A549 treated with CORT108297 at 1 μM for 4 hours (cell line): ENCODE data around the gene GPAM. TPM values are rescaled to one million over a fixed set of nuclear protein-coding genes. Genes with fewer than 3 reads are reported as not detected.

Source experiments
- total RNA-seq: library from RNA; stranded (reverse); fragments of 200-300 nt; extraction: Qiagen RNA extraction; gene quantifications from 5 replicates; pipeline ENCODE4 v1.2.3, GENCODE V29; 2022

GPAM gene, protein sequence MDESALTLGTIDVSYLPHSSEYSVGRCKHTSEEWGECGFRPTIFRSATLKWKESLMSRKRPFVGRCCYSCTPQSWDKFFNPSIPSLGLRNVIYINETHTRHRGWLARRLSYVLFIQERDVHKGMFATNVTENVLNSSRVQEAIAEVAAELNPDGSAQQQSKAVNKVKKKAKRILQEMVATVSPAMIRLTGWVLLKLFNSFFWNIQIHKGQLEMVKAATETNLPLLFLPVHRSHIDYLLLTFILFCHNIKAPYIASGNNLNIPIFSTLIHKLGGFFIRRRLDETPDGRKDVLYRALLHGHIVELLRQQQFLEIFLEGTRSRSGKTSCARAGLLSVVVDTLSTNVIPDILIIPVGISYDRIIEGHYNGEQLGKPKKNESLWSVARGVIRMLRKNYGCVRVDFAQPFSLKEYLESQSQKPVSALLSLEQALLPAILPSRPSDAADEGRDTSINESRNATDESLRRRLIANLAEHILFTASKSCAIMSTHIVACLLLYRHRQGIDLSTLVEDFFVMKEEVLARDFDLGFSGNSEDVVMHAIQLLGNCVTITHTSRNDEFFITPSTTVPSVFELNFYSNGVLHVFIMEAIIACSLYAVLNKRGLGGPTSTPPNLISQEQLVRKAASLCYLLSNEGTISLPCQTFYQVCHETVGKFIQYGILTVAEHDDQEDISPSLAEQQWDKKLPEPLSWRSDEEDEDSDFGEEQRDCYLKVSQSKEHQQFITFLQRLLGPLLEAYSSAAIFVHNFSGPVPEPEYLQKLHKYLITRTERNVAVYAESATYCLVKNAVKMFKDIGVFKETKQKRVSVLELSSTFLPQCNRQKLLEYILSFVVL
- total RNA-seq, result 5.7 to 7.7 TPM (median 6.5 TPM) in 5 replicates

DNA sequence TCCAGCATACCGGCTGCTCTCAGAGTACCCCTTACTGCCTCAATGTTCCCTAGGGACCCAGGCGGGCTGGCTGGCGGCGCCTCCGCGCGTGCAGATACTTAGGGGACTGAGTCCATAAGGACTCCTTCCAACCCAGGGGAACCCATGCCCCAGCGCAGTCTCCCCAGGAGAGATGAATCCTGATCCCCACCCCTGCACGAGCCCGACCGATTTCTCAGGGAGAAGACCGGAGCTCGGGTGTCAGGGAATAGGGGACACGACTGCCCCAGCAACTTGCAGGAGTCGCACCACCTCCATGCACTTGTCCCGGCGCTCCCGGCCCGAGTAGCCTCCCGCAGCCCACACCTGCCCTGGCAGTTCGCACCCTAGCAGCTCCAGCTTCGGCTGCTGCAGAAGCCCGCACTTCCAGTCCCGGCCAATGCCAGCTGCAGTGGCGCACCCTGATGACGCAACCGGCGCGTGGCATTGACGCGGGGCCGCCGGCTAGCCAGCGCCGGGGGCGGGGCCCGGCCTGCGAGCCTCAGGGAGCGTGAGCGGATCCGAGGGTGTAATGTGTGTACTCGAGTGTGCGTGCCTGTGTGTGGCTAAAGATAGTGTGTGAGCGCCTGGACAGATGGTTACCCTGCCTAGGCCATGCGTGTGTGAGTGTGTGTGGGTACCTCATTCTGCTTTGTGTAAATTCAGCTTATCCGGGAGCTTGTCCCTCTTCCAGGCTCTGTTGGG, at the start of gene GPAM:
Gene GPAM (minus strand): TSS at position 437 of the 723 bp plus-strand sequence. CDS start 1,981 bp downstream, outside the sequence.

Other genes with a start within 250 kb of the GPAM start
- gene TECTB, start 99.6 kb upstream of the GPAM start, total RNA-seq, result not detected in 5 replicates
- gene ACSL5, start 190.4 kb upstream of the GPAM start, total RNA-seq, result 0.08 to 0.23 TPM (median 0.12 TPM) in 5 replicates